Measurements from ENCODE around the gene SLC11A2.
"Not testable (repeated sequence)": the region's sequence is repeated elsewhere in the genome, so short reads cannot be mapped to it uniquely, and the experiment has no call there.

The SLC11A2 gene

GRCh38 chr12:51027342-51027835 lies 1.2 kb upstream of the SLC11A2 start:
- FAIRE-seq (no peak), DNase-seq (ENCODE audit: low spot score) (no peak)

- peak; percentile 28 for DNase-seq (ENCODE audit: low spot score)
- FAIRE-seq: no peak
These were observed 797 bp downstream of the SLC11A2 start for GRCh38 chr12:51025338-51025835.

GRCh38 chr12:51023625-51024382 lies 2.4 kb downstream of the SLC11A2 start:
- FAIRE-seq: no peak

GRCh38 chr12:51021694-51022093 lies 4.5 kb downstream of the SLC11A2 start:
- FAIRE-seq (no peak), DNase-seq (ENCODE audit: low spot score) (no peak)

More at GRCh38 chr12:51023625-51024382, 2.4 kb downstream of the SLC11A2 start:
- no peak for DNase-seq (ENCODE audit: low spot score)

GRCh38 chr12:51020448-51021182 lies 5.6 kb downstream of the SLC11A2 start:
- DNase-seq (ENCODE audit: low spot score) (no peak), FAIRE-seq (no peak)

GRCh38 chr12:51019927-51020326 lies 6.3 kb downstream of the SLC11A2 start:
- no peak for FAIRE-seq
- DNase-seq (ENCODE audit: low spot score): no peak

- no peak for FAIRE-seq
These were observed 7.2 kb downstream of the SLC11A2 start for GRCh38 chr12:51018956-51019355.

GRCh38 chr12:51017452-51017851 lies 8.7 kb downstream of the SLC11A2 start:
- no peak for FAIRE-seq
- no peak for DNase-seq (ENCODE audit: low spot score)

More at GRCh38 chr12:51018956-51019355, 7.2 kb downstream of the SLC11A2 start:
- DNase-seq (ENCODE audit: low spot score): no peak

- not testable (repeated sequence) for FAIRE-seq; DNase-seq (ENCODE audit: low spot score)
These were observed 11.7 kb downstream of the SLC11A2 start for GRCh38 chr12:51014467-51014866.

GRCh38 chr12:51013441-51013840 lies 12.7 kb downstream of the SLC11A2 start:
- DNase-seq (ENCODE audit: low spot score) (no peak), FAIRE-seq (no peak)

- no peak for DNase-seq (ENCODE audit: low spot score)
- no peak for FAIRE-seq
These were observed 13.5 kb downstream of the SLC11A2 start for GRCh38 chr12:51012570-51013236.

- no peak for FAIRE-seq
- DNase-seq (ENCODE audit: low spot score): no peak
These were observed 14.2 kb downstream of the SLC11A2 start for GRCh38 chr12:51011955-51012354.

- FAIRE-seq (no peak), DNase-seq (ENCODE audit: low spot score) (no peak)
These were observed 17.1 kb downstream of the SLC11A2 start for GRCh38 chr12:51009056-51009440.

GRCh38 chr12:51008329-51009055 lies 17.7 kb downstream of the SLC11A2 start:
- DNase-seq (ENCODE audit: low spot score) (no peak), FAIRE-seq (no peak)

- DNase-seq (ENCODE audit: low spot score): no peak
- FAIRE-seq: no peak
These were observed 20.5 kb downstream of the SLC11A2 start for GRCh38 chr12:51005671-51006070.

GRCh38 chr12:51005030-51005429 lies 21.2 kb downstream of the SLC11A2 start:
- DNase-seq (ENCODE audit: low spot score) (no peak), FAIRE-seq (no peak)

- DNase-seq (ENCODE audit: low spot score) (no peak), FAIRE-seq (no peak)
These were observed 21.7 kb downstream of the SLC11A2 start for GRCh38 chr12:51004504-51004903.

GRCh38 chr12:51001799-51002198 lies 24.4 kb downstream of the SLC11A2 start:
- FAIRE-seq: no peak
- DNase-seq (ENCODE audit: low spot score): no peak

- DNase-seq (ENCODE audit: low spot score) (no peak), FAIRE-seq (no peak)
These were observed 25.9 kb downstream of the SLC11A2 start for GRCh38 chr12:51000245-51000644.

GRCh38 chr12:50999093-50999492 lies 27.1 kb downstream of the SLC11A2 start:
- FAIRE-seq (no peak), DNase-seq (ENCODE audit: low spot score) (no peak)

- FAIRE-seq (no peak), DNase-seq (ENCODE audit: low spot score) (no peak)
These were observed 33.4 kb downstream of the SLC11A2 start for GRCh38 chr12:50992819-50993218.

Measured in urothelium cell line (cell line).